Ovary (tissue), 3 donors: ENCODE results near the gene GALNT5.

Experiments
- CTCF ChIP-seq, 3 donors: fragments of 450-650 bp in 2 of 3; fragments of 200-600 bp in 1 of 3; IDR thresholded peaks; one replicate each; pipeline versions ENCODE4 v1.5.1 to v1.8.0; 2016 to 2022; ENCODE audit warnings: antibody characterized with exemption in 3 of 3, mild to moderate bottlenecking in 1 of 3
- POLR2A ChIP-seq: fragments of 450-650 bp; IDR thresholded peaks from one replicate; pipeline ENCODE4 v1.6.1; 2017; ENCODE audit warnings: antibody characterized with exemption, mild to moderate bottlenecking, moderate library complexity
- donor health status: DM: no; HTN: no; CAD: no.

GRCh38 chr2:157292853-157293252 lies 35.3 kb downstream of the GALNT5 start:
- no peak for TF ChIP-seq CTCF (IDR thresholded peaks at IDR 0.05)
- no peak for TF ChIP-seq POLR2A
